Rectal smooth muscle tissue (tissue), 1 donor: ENCODE data around the gene ZFPM1.

Source experiments
- H3K27ac ChIP-seq: one replicate; pipeline ENCODE4 v1.7.0; 2013; ENCODE audit warnings: low read depth, low read length, inconsistent platforms
- H3K27me3 ChIP-seq: one replicate; pipeline ENCODE4 v1.7.0; 2013; ENCODE audit warnings: low read length; ENCODE audit not compliant: control insufficient read depth, insufficient read depth
- H3K36me3 ChIP-seq: one replicate; pipeline ENCODE4 v1.7.0; 2013; ENCODE audit warnings: low read length; ENCODE audit not compliant: control insufficient read depth, insufficient read depth
- H3K4me1 ChIP-seq: one replicate; pipeline ENCODE4 v1.7.0; 2013; ENCODE audit warnings: low read length; ENCODE audit not compliant: control insufficient read depth, insufficient read depth
- H3K4me3 ChIP-seq: one replicate; pipeline ENCODE4 v1.7.0; 2013; ENCODE audit warnings: low read length
- H3K9ac ChIP-seq: one replicate; pipeline ENCODE4 v1.7.0; 2013; ENCODE audit warnings: low read length

Gene ZFPM1

GRCh38 chr16:88460496-88461330, 7.6 kb downstream of the ZFPM1 start:
- Histone ChIP-seq H3K9ac (no peak overlapping the region), H3K4me1 (no peaks in the 10 kb centered on the region), H3K27ac (no peak overlapping the region), H3K27me3 (peaks cover 6% of the 10 kb centered on the region), H3K36me3 (no peaks in the 10 kb centered on the region), H3K4me3 (no peak overlapping the region)

- H3K9ac ChIP-seq = no peak overlapping the region
- no peaks in the 10 kb centered on the region for H3K4me1 ChIP-seq
- no peak overlapping the region for H3K4me3 ChIP-seq
- no peak overlapping the region for H3K27ac ChIP-seq
- H3K36me3 ChIP-seq = no peaks in the 10 kb centered on the region
- peaks cover 6% of the 10 kb centered on the region for H3K27me3 ChIP-seq
Observed at GRCh38 chr16:88461331-88462269, 8.5 kb downstream of the ZFPM1 start.

DNA sequence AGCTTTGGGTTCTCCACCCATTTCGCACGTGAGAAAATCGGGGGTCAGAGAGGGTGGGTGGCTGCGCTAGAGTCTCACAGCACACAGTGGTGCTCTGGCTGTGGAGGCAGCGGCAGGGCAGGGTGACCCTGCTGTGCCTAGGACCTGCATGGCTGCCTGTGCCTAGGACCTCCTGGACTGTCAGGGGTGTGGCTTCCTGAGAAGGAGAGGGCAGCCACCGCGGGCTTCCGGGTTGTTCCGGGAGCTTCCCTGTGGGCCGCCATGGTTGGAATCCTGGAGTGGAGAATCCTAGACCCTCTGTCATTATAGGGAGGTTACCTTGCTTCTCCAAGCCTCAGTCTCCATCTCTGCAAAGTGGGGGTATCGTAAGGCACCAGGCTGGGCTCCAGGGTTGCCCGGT, 9.3 kb downstream of the ZFPM1 start:
- Histone ChIP-seq H3K4me1 (no peaks in the 10 kb centered on the region), H3K27me3 (no peaks in the 10 kb centered on the region), H3K27ac (no peak overlapping the region), H3K9ac (no peak overlapping the region), H3K36me3 (no peaks in the 10 kb centered on the region), H3K4me3 (no peak overlapping the region)

DNA sequence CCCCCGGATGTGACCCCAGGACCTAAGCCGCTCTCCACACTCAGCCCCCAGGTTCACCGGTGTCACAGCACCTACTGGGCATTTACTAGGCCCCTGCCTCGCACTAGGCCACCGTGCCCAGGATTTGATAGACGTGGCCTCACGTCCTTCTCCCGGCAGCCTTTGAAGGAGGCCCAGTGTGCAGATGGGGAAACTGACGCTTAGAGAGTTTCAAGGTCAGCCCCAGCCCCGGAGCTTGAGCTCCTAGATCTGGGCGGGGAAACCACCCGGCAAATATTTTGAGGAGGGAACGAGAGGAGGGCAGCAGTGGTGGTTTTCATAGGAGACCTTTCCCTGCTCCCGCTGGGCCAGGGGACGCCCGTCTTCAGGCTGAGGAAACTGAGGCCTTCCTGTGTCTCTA, 10.3 kb downstream of the ZFPM1 start:
- Histone ChIP-seq H3K27me3 (no peaks in the 10 kb centered on the region), H3K4me3 (no peak overlapping the region), H3K27ac (no peak overlapping the region), H3K9ac (no peak overlapping the region), H3K4me1 (no peaks in the 10 kb centered on the region), H3K36me3 (no peaks in the 10 kb centered on the region)

- H3K27ac ChIP-seq = no peak overlapping the region
- H3K9ac ChIP-seq = no peak overlapping the region
- H3K4me3 ChIP-seq = no peak overlapping the region
- H3K4me1 ChIP-seq = no peaks in the 10 kb centered on the region
- no peaks in the 10 kb centered on the region for H3K27me3 ChIP-seq
- H3K36me3 ChIP-seq = no peaks in the 10 kb centered on the region
Observed at GRCh38 chr16:88464447-88465318, 11.6 kb downstream of the ZFPM1 start.

DNA sequence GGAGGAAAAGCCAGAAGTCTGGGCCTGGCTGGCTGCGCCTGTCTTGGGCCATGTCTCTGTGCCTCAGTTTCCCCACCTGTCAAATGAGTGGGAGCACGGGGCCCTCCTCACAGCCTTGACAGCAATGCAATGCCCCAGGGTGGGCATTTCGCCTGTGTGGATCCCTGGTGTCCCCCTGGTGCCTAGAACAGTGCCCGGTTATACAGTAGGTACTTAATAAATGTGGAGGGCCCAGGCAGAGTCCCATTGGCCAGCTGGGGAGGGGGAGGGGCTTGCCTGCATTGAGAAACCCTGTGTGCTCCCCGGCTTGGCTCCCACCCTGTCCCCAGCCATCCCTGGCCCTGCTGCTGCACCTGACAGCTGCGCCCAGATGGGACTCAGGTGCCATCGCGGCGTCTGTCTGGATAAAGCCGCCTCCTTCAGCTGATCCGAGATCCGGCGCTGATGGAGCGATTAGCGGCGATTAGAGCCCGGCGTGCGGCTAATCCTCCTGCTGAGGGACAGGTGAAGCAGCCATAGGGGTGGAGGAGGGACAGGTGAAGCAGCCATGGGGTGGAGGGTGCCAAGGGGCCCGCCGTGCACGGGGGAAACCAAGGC, 12.4 kb downstream of the ZFPM1 start:
- Histone ChIP-seq H3K27me3 (no peaks in the 10 kb centered on the region), H3K4me1 (no peaks in the 10 kb centered on the region), H3K27ac (no peak overlapping the region), H3K9ac (no peak overlapping the region), H3K4me3 (no peak overlapping the region), H3K36me3 (no peaks in the 10 kb centered on the region)

DNA sequence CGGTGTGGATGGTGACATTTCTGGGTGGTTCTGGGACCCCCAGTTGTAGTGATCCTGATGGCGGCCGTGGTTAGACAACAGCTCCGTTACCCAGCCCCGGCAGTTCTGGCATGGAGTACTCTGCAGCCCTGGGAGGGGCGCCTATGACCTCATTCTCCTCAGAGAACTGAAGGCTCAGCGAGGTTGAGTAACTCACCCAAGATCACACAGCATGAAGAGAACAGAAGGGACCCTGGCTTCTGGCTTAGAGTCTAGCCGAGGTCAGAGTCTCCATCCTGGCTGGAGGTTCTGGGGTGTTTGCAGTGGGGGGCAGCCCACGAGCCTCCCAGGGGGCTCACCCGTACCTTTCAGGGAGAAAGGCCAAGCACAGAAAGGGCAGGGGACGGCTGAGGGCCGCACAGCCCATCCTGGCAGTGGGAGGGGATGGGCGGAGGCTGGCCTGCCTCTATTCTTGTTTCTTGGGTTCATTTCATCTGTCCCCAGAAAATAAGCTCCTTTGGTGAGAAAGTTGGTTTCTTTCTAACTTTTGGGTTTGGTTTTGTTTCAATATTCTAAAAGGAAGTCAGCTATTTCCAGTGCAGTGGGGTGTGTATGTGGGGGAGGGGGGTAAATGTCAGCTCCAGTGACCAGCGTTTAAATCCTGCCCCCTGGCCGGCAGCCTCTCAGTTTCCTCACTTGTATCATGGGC, 13.2 kb downstream of the ZFPM1 start:
- H3K27me3 ChIP-seq = no peaks in the 10 kb centered on the region
- H3K9ac ChIP-seq = no peak overlapping the region
- H3K36me3 ChIP-seq = no peaks in the 10 kb centered on the region
- no peak overlapping the region for H3K4me3 ChIP-seq
- no peaks in the 10 kb centered on the region for H3K4me1 ChIP-seq
- no peak overlapping the region for H3K27ac ChIP-seq

DNA sequence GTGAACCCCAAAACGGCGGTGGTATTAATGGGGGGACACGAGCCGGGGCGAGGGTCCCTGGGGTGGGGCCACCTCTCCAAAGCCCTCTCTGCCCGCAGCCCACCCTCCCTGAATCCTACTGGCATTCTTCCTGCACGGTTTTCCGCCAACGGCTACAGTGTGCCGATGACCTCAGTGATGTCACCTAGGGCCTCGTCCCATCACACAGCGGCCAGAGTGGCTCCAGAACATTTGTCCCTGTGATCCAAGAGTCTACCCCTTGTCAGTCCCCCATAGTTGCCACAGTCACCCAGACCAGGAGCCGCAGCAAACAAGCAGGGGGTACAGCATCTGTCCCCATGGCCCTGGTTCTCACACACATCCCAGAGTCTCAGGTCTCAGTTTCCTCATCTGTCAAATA, 13.9 kb downstream of the ZFPM1 start:
- Histone ChIP-seq H3K27me3 (no peaks in the 10 kb centered on the region), H3K36me3 (no peaks in the 10 kb centered on the region), H3K9ac (no peak overlapping the region), H3K4me3 (no peak overlapping the region), H3K4me1 (no peaks in the 10 kb centered on the region), H3K27ac (no peak overlapping the region)

DNA sequence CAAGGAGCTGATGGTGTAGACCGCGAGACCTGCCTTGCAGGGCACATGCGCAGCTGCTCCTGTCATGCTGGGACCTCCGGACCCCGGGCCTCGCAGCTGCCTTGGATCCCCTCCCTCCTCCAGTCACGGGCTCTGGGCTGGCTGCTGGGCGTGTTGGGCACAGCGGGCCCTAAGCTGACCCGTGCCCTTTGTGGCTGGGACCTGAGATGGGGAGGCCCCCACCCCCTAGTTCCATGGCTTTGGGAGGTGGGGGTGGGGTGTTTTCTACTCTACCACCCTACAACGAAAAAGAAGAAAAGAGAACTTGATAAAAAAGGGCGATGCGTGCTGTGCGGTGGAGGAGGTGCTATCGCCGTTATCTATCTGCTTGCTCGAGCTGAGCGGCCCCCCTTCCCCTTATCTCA, 14.5 kb downstream of the ZFPM1 start:
- no peak overlapping the region for H3K27ac ChIP-seq
- no peak overlapping the region for H3K9ac ChIP-seq
- no peaks in the 10 kb centered on the region for H3K4me1 ChIP-seq
- no peak overlapping the region for H3K4me3 ChIP-seq
- H3K36me3 ChIP-seq = no peaks in the 10 kb centered on the region
- no peaks in the 10 kb centered on the region for H3K27me3 ChIP-seq

DNA sequence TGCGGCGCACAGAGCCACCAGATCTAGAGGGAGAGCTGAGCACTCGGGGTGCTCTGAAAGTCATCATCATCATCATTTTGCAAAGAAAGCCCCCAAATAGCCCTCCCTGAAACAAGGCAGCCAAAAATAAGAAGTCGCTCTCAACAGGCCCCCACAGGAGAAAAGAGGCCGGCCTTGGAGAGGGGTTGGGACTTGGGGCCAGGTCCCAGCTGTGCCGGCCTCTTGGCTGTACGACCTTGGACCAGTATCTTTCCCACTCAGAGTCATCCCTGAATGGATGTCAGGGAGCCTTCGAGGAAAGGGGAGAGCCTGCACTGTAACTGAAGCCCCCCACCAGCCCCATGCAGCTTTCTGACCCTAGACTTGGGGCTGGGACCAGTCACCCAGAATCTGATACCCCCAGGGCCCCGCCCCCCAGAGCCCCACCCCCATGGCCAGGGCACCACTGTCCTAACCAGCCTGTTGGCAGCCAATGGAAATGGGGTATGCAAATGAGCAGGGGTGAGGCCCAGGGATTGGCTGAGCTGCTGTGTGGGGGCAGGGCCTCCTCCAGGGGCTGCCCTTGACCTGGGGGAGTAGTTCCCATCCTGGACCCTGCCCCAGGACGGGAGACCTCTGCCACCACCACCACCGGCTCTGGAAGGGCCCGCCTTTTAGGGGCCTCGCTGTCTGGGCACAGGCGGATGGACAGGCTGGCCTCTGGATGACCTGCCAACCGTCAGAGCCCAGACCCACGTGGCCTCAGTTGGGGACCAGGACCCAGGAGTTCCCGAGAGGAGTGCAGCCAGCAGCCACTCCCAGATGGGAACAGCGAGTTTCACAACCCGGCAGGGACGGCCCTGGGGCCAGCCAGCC, 15.4 kb downstream of the ZFPM1 start:
- Histone ChIP-seq H3K36me3 (no peaks in the 10 kb centered on the region), H3K4me3 (no peak overlapping the region), H3K9ac (no peak overlapping the region), H3K27me3 (no peaks in the 10 kb centered on the region), H3K4me1 (no peaks in the 10 kb centered on the region), H3K27ac (no peak overlapping the region)
